ENCODE measurements around the gene FBXL15. TPM values are rescaled to one million over a fixed set of nuclear protein-coding genes. Genes with fewer than 3 reads are reported as not detected.

The FBXL15 gene
- total RNA-seq, 6 experiments from 2014 or later: 5.6 to 22.9 (median 9.0) TPM

- Histone ChIP-seq H3K27ac (no peak overlapping the region), H3K36me3 (peaks cover 0 to 32% (median under 1%) of the 10 kb centered on the region in 4 donors), H3K9me3 (no peaks in the 10 kb centered on the region), H3K4me3 (no peak overlapping the region), H3K27me3 (no peaks in the 10 kb centered on the region), H3K4me1 (peaks cover 0 to 4% (median 0%) of the 10 kb centered on the region in 4 donors)
- no peak for TF ChIP-seq POLR2A (IDR thresholded peaks at IDR 0.05)
- no peak for TF ChIP-seq CTCF (IDR thresholded peaks at IDR 0.05)
- DNase-seq: no peak
- intact Hi-C loops (cut with DNase I): loop anchor here in 1 of 2 donors (5.0 kb wide), 1 partner anchor 175 kb away; the partner anchor contains the start of gene ELOVL3
- 83% methylated on average over 7 of the region's 18 CpGs for WGBS (ENCODE audit: insufficient coverage, low coverage, low lambda C conversion rate, missing lambda C conversion rate)
- no peak for ATAC-seq
Observed at GRCh38 chr10:102401735-102402511, 18.7 kb upstream of the FBXL15 start.

GRCh38 chr10:102402512-102402896 is 18.1 kb upstream of the FBXL15 start:
- TF ChIP-seq CTCF (IDR thresholded peaks at IDR 0.05) (no peak), POLR2A (IDR thresholded peaks at IDR 0.05) (no peak)
- H3K27ac ChIP-seq: no peak overlapping the region
- H3K4me3 ChIP-seq: no peak overlapping the region
- 92% methylated on average over 2 of the region's 5 CpGs for WGBS (ENCODE audit: insufficient coverage, low coverage, low lambda C conversion rate, missing lambda C conversion rate)
- DNase-seq (no peak), ATAC-seq (no peak)
- H3K9me3 ChIP-seq: no peaks in the 10 kb centered on the region
- peaks cover 0 to 4% (median 0%) of the 10 kb centered on the region in 4 donors for H3K4me1 ChIP-seq
- H3K27me3 ChIP-seq: no peaks in the 10 kb centered on the region
- intact Hi-C loops (cut with DNase I): loop anchor here in 1 of 2 donors (5.0 kb wide), 1 partner anchor 175 kb away; the partner anchor contains the start of gene ELOVL3
- peaks cover 0 to 31% (median under 1%) of the 10 kb centered on the region in 4 donors for H3K36me3 ChIP-seq

GRCh38 chr10:102403115-102403514 is 17.5 kb upstream of the FBXL15 start:
- Histone ChIP-seq H3K27me3 (no peaks in the 10 kb centered on the region), H3K4me1 (peaks cover 0 to 4% (median 0%) of the 10 kb centered on the region in 4 donors), H3K27ac (no peak overlapping the region), H3K9me3 (no peaks in the 10 kb centered on the region), H3K4me3 (no peak overlapping the region), H3K36me3 (peaks cover 0 to 25% (median under 1%) of the 10 kb centered on the region in 4 donors)
- 20% methylated on average over 1 of the region's 13 CpGs for whole genome bisulfite sequencing (ENCODE audit: insufficient coverage, low coverage, low lambda C conversion rate, missing lambda C conversion rate)
- intact Hi-C loops (cut with DNase I): loop anchor here in 1 of 2 donors (5.0 kb wide), 1 partner anchor 176 kb away; the partner anchor contains the start of gene ELOVL3
- ATAC-seq (no peak), DNase-seq (no peak)
- TF ChIP-seq POLR2A (IDR thresholded peaks at IDR 0.05) (no peak), CTCF (IDR thresholded peaks at IDR 0.05) (no peak)

GRCh38 chr10:102404361-102405107 is 16.1 kb upstream of the FBXL15 start:
- no peak for ATAC-seq
- peaks cover 1 to 5% of the 10 kb centered on the region in 2 donors for H3K27me3 ChIP-seq
- H3K4me1 ChIP-seq: peaks cover 0 to 3% (median 0%) of the 10 kb centered on the region in 4 donors
- WGBS (ENCODE audit: insufficient coverage, low coverage, low lambda C conversion rate, missing lambda C conversion rate): 91% methylated on average over 7 of the region's 17 CpGs
- peaks cover 0 to 23% (median under 1%) of the 10 kb centered on the region in 4 donors for H3K36me3 ChIP-seq
- no peak overlapping the region for H3K4me3 ChIP-seq
- TF ChIP-seq POLR2A (IDR thresholded peaks at IDR 0.05) (no peak), CTCF (IDR thresholded peaks at IDR 0.05) (no peak)
- no peaks in the 10 kb centered on the region for H3K9me3 ChIP-seq
- intact Hi-C loops (cut with DNase I): loop anchor here in 1 of 2 donors (5.0 kb wide), 1 partner anchor 177 kb away; the partner anchor contains the start of gene ELOVL3
- no peak overlapping the region for H3K27ac ChIP-seq
- DNase-seq: no peak
